ENCODE data around the gene BLOC1S3.

GRCh38 chr19:45218911-45219743 is 40.5 kb downstream of the BLOC1S3 start:
- no peak for TF ChIP-seq CTCF (IDR thresholded peaks at IDR 0.05)
- no peak for TF ChIP-seq ZFX (IDR thresholded peaks at IDR 0.05; ENCODE audit: borderline replicate concordance)
